NCI-H1694 treated with DMSO at 0.1 percent for 48 hours (cell line): ENCODE measurements around the gene CDKN1A.
"Not testable (repeated sequence)": the region's sequence is repeated elsewhere in the genome, so short reads cannot be mapped to it uniquely, and the experiment has no call there.

Source experiments
- DNase-seq: peaks from one replicate; lab custom pipeline; 2025; lab: John Stamatoyannopoulos, UW

The CDKN1A gene

GRCh38 chr6:36678488-36679042, at the start of gene CDKN1A:
Gene CDKN1A, plus strand, starts transcription at chr6:36678714. Its CDS starts 5,388 bp downstream, at chr6:36684102.
- DNase-seq = peak; percentile 74

- no peak for DNase-seq
Observed at GRCh38 chr6:36629784-36630183, 48.7 kb upstream of the CDKN1A start.

GRCh38 chr6:36631326-36632011, 47.0 kb upstream of the CDKN1A start:
- no peak for DNase-seq

- DNase-seq = no peak
Observed at GRCh38 chr6:36633370-36633769, 45.1 kb upstream of the CDKN1A start.

- no peak for DNase-seq
Observed at GRCh38 chr6:36633915-36634314, 44.6 kb upstream of the CDKN1A start.

GRCh38 chr6:36634317-36635108, 44.0 kb upstream of the CDKN1A start:
- no peak for DNase-seq

- DNase-seq = no peak
Observed at GRCh38 chr6:36636283-36636682, 42.2 kb upstream of the CDKN1A start.

GRCh38 chr6:36636687-36637418, 41.7 kb upstream of the CDKN1A start:
- DNase-seq = no peak

GRCh38 chr6:36638579-36638978, 39.9 kb upstream of the CDKN1A start:
- DNase-seq = no peak

- DNase-seq = no peak
Observed at GRCh38 chr6:36639171-36639808, 39.2 kb upstream of the CDKN1A start.

- no peak for DNase-seq
Observed at GRCh38 chr6:36641543-36641942, 37.0 kb upstream of the CDKN1A start.

GRCh38 chr6:36642913-36643817, 35.3 kb upstream of the CDKN1A start:
- no peak for DNase-seq

GRCh38 chr6:36643977-36644376, 34.5 kb upstream of the CDKN1A start:
- DNase-seq = no peak

GRCh38 chr6:36649086-36649485, 29.4 kb upstream of the CDKN1A start:
- no peak for DNase-seq

GRCh38 chr6:36649701-36650484, 28.6 kb upstream of the CDKN1A start:
- DNase-seq = no peak

GRCh38 chr6:36650848-36651478, 27.6 kb upstream of the CDKN1A start:
- DNase-seq = no peak

- DNase-seq = no peak
Observed at GRCh38 chr6:36651659-36652379, 26.7 kb upstream of the CDKN1A start.

GRCh38 chr6:36654469-36654868, 24.0 kb upstream of the CDKN1A start:
- not testable (repeated sequence) for DNase-seq
